ENCODE results near the gene CARD11.

The CARD11 gene

DNA sequence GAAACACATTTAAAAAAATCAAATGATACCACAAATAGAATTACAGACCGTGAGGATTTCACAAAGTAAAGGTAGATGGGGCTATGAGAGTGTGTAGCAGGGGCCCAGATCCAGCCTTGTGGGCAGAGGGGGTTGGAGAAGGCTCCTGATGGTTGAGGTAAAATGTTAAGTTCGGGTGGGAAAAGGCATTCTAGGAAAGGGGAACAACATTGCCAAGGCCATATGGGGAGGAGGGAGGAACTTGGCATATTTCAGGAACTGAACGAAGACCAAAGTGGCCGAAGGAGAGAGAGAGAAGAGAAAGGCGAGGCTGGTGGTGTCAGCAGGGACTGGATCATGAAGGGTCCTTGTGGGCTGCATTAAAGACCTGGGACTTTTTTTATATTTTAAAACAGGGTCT lies 98.9 kb downstream of the CARD11 start:
- no peak for ATAC-seq
- peaks cover 3% of the 10 kb centered on the region for H3K9me3 Mint-ChIP-seq
- peaks cover 49% of the 10 kb centered on the region for H3K4me1 Mint-ChIP-seq
- peak overlapping the region; percentile 31 for H3K27ac Mint-ChIP-seq
- H3K27me3 Mint-ChIP-seq = no peaks in the 10 kb centered on the region
- H3K36me3 Mint-ChIP-seq = peaks cover 88% of the 10 kb centered on the region
- H3K4me3 Mint-ChIP-seq = no peak overlapping the region

GRCh38 chr7:2943851-2944601 lies 99.6 kb downstream of the CARD11 start:
- H3K4me3 Mint-ChIP-seq = no peak overlapping the region
- H3K27ac Mint-ChIP-seq = no peak overlapping the region
- H3K9me3 Mint-ChIP-seq = peaks cover 3% of the 10 kb centered on the region
- no peak for ATAC-seq
- H3K27me3 Mint-ChIP-seq = no peaks in the 10 kb centered on the region
- H3K4me1 Mint-ChIP-seq = peaks cover 42% of the 10 kb centered on the region
- H3K36me3 Mint-ChIP-seq = peaks cover 88% of the 10 kb centered on the region

GRCh38 chr7:2941216-2941859 lies 102.3 kb downstream of the CARD11 start:
- H3K27ac Mint-ChIP-seq = peak overlapping the region; percentile 67
- no peak for ATAC-seq
- no peak overlapping the region for H3K4me3 Mint-ChIP-seq
- peaks cover 3% of the 10 kb centered on the region for H3K9me3 Mint-ChIP-seq
- peaks cover 86% of the 10 kb centered on the region for H3K36me3 Mint-ChIP-seq
- H3K4me1 Mint-ChIP-seq = peaks cover 36% of the 10 kb centered on the region
- no peaks in the 10 kb centered on the region for H3K27me3 Mint-ChIP-seq

DNA sequence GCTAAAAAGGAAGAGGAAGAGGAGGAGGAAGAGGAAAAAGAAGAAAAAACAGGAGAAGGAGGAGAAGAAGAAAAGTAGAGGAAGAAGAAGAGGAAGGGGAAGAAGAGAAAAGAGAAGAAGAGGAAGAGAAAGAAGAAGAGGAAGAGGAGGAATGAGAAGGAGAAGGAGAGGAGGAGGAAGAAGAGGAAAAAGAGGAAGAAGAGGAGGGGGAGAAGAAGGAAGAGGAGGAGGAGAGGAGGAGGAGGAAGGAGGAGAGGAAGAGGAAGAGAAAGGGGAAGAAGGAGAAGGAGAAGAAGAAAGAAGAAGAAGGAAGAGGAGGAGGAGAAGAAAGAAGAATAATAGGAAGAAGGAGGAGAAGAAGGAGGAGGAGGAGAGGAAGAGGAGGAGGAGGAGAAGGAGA lies 103.2 kb downstream of the CARD11 start:
- no peaks in the 10 kb centered on the region for H3K27me3 Mint-ChIP-seq
- H3K4me1 Mint-ChIP-seq = peaks cover 35% of the 10 kb centered on the region
- no peak overlapping the region for H3K4me3 Mint-ChIP-seq
- peaks cover 3% of the 10 kb centered on the region for H3K9me3 Mint-ChIP-seq
- peak overlapping the region; percentile 67 for H3K27ac Mint-ChIP-seq
- no peak for ATAC-seq
- H3K36me3 Mint-ChIP-seq = peaks cover 80% of the 10 kb centered on the region

GRCh38 chr7:2939193-2939885 lies 104.3 kb downstream of the CARD11 start:
- no peak overlapping the region for H3K4me3 Mint-ChIP-seq
- H3K27me3 Mint-ChIP-seq = no peaks in the 10 kb centered on the region
- peaks cover 3% of the 10 kb centered on the region for H3K9me3 Mint-ChIP-seq
- peak overlapping the region; percentile 67 for H3K27ac Mint-ChIP-seq
- peaks cover 78% of the 10 kb centered on the region for H3K36me3 Mint-ChIP-seq
- ATAC-seq = no peak
- peaks cover 28% of the 10 kb centered on the region for H3K4me1 Mint-ChIP-seq

- no peak overlapping the region for H3K27ac Mint-ChIP-seq
Measured at GRCh38 chr7:2938514-2939192, 105.0 kb downstream of the CARD11 start.

DNA sequence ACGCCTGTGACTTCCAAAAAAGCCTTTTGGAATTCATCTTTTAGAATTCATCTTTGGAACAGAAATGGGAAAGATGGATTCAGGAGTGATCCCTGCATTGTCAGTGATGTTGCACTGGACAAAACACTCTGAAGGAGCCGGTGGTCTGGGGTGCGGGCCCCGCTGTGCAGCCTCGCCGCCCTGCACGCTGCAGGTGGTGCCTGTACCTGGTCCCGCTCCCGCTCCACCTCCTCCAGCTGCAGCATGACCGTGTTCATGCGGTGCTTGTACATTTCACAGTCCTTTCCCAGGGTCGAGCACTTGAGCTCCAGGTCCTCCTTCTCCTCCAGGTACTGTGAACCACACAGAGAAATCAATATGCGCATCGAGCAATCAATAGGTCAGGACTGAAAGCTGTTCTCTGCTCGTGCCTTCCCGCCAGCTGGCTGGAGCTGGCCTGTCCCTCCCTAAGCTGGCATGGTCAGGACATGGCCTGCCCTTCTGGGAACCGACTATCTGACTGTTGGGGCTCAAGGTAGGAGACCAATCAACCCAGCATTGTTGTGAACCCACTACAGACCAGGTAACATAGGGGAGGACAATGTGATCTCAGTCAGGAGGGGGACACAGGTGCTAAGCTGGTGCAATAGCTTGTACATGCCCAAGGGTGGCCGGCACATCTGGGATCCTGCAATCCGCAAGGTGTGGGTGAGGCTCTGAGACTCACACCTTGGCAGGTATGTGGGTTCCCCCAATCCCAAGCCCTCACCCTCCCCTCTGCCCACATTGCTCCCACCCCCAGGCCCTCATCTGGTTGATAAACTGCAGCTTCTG lies 105.8 kb downstream of the CARD11 start:
- H3K27me3 Mint-ChIP-seq = no peaks in the 10 kb centered on the region
- peaks cover 3% of the 10 kb centered on the region for H3K9me3 Mint-ChIP-seq
- no peak overlapping the region for H3K4me3 Mint-ChIP-seq
- no peak for ATAC-seq
- H3K36me3 Mint-ChIP-seq = peaks cover 81% of the 10 kb centered on the region
- peaks cover 28% of the 10 kb centered on the region for H3K4me1 Mint-ChIP-seq
- H3K27ac Mint-ChIP-seq = no peak overlapping the region

More at GRCh38 chr7:2938514-2939192, 105.0 kb downstream of the CARD11 start:
- Mint-ChIP-seq H3K27me3 (no peaks in the 10 kb centered on the region), H3K4me1 (peaks cover 28% of the 10 kb centered on the region), H3K4me3 (no peak overlapping the region), H3K9me3 (peaks cover 3% of the 10 kb centered on the region), H3K36me3 (peaks cover 78% of the 10 kb centered on the region)
- no peak for ATAC-seq

GRCh38 chr7:2936891-2937580 lies 106.6 kb downstream of the CARD11 start:
- Mint-ChIP-seq H3K27me3 (no peaks in the 10 kb centered on the region), H3K4me1 (peaks cover 21% of the 10 kb centered on the region), H3K27ac (no peak overlapping the region), H3K36me3 (peaks cover 81% of the 10 kb centered on the region), H3K9me3 (no peaks in the 10 kb centered on the region), H3K4me3 (no peak overlapping the region)
- ATAC-seq = no peak

GRCh38 chr7:2936301-2936700 lies 107.4 kb downstream of the CARD11 start:
- Mint-ChIP-seq H3K9me3 (no peaks in the 10 kb centered on the region), H3K27me3 (no peaks in the 10 kb centered on the region), H3K36me3 (peaks cover 81% of the 10 kb centered on the region), H3K4me3 (no peak overlapping the region), H3K4me1 (peaks cover 13% of the 10 kb centered on the region), H3K27ac (no peak overlapping the region)
- ATAC-seq = no peak

DNA sequence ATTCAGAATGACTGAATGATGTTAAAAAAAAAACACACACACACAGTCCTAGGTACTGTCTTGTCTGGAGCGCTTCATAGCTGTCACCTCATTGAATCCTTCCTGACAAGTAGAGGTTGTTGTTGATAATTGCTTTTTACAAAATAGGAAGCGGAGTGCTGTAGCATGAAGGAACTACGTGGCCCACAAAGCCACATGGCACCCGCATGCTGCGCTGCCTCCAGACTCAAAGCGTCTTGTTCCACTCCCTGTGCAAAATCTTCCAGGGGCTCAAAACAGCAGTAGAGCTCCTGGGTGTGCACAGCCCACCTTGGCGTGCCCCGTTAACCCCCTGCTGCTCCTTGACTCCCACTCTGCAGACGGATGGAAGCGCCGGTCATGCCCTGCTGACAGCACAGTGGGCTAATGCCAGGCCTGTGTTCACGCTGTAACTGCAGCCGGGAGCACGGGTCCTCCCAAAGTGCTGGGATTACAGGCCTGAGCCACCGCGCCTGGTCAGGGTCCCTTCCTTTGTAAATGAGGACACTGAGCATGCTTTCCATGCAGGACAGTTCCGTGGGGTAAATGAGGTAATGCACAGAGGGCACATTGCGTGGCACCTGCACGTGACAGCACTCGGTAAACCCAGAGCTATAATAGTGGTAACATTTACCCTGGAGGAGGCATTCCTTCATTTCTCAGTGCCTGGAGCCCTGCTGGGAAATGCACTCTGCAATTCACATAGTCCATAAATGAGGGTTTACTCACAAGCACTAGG lies 108.5 kb downstream of the CARD11 start:
- Mint-ChIP-seq H3K27me3 (no peaks in the 10 kb centered on the region), H3K4me1 (peaks cover 2% of the 10 kb centered on the region), H3K9me3 (no peaks in the 10 kb centered on the region), H3K4me3 (no peak overlapping the region), H3K27ac (no peak overlapping the region), H3K36me3 (peaks cover 81% of the 10 kb centered on the region)
- ATAC-seq = no peak

DNA sequence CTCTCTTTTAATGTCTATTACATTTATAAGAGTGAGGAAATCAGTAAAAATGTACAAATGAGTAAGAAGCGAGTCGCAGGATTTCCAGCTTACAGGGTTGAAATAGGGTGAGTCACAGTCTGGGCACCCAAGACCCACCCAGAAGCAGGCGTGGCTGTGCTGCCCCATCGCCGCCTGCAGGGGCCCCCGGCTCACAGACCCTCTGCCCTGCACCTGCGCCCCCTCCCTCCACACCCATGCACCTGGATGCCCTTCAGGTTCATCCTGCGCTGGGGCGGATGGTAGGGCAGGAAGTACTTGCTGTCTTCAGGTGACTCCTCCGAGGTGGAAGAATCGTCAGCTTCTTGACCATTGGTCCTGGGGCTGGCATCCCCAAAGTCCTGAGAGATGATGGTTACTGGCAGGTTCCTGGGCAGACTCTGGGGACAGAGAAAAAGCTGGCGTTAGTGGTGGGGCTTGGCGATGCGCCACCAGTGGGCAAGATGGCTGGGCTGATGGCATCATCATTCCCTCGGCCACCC lies 109.4 kb downstream of the CARD11 start:
- no peaks in the 10 kb centered on the region for H3K4me1 Mint-ChIP-seq
- H3K27me3 Mint-ChIP-seq = no peaks in the 10 kb centered on the region
- H3K4me3 Mint-ChIP-seq = no peak overlapping the region
- peak overlapping the region; percentile 53 for H3K27ac Mint-ChIP-seq
- H3K36me3 Mint-ChIP-seq = peaks cover 81% of the 10 kb centered on the region
- ATAC-seq = no peak
- no peaks in the 10 kb centered on the region for H3K9me3 Mint-ChIP-seq

- H3K27me3 Mint-ChIP-seq = no peaks in the 10 kb centered on the region
- H3K4me1 Mint-ChIP-seq = no peaks in the 10 kb centered on the region
- H3K27ac Mint-ChIP-seq = no peak overlapping the region
- peaks cover 71% of the 10 kb centered on the region for H3K36me3 Mint-ChIP-seq
- ATAC-seq = no peak
- H3K4me3 Mint-ChIP-seq = no peak overlapping the region
- H3K9me3 Mint-ChIP-seq = no peaks in the 10 kb centered on the region
Measured at GRCh38 chr7:2932402-2933251, 111.0 kb downstream of the CARD11 start.

DNA sequence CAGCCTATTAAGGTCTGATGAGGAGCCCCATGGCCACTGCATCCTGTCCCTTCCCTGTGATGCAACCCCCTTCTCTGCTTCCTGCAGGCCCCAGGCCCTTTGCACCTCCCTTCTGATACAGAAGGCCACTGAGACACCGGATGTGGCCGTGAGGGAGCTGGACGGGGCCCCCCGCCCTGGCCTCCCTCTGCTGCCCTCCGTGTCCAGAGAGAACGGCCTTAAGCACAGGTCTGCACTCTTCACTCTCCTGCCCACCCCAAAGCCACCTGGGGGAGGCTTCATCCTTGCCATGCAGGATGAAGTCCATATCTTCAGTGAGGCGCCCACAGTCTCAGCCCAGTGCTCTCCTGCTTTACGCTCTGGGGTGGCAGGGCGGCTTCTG lies 112.6 kb downstream of the CARD11 start:
- Mint-ChIP-seq H3K4me3 (no peak overlapping the region), H3K27me3 (no peaks in the 10 kb centered on the region), H3K36me3 (peaks cover 67% of the 10 kb centered on the region)

More for the DNA sequence above, 112.6 kb downstream of the CARD11 start:
- Mint-ChIP-seq H3K9me3 (no peaks in the 10 kb centered on the region), H3K27ac (no peak overlapping the region), H3K4me1 (no peaks in the 10 kb centered on the region)
- ATAC-seq = no peak
